HG03097 (cell line): ENCODE measurements around the gene CCDC102A.

Experiments used
- ATAC-seq: cut with Tn5 transposase; IDR thresholded peaks from one replicate; pipeline ENCODE4 v1.9.1; 2021; ENCODE audit not compliant: unreplicated experiment, low FRiP score

Gene CCDC102A

DNA sequence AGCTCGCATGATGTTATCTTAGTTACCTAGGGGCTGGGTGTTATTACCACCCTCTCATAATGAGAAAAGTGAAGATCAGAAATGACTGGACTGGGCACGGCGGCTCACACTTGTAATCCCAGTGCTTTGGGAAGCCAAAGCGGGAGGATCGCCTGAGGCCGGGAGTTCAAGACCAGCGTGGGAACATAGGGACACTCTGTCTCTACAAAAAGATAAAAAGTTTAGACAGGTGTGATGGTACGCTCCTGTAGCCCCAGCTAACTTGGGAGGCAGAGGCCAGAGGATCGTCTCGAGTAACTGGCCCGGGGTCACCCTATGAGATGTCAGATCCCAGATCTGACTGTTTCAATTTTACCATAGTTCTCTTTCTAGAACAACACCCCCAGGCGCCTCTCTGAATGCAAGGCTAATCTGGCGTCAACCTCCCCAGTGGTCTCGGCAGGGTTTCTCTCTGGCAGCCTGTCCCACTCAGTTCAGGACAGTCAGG is 1.9 kb upstream of the CCDC102A start:
- no peak for ATAC-seq

- no peak for ATAC-seq
Observed at GRCh38 chr16:57537581-57538234, 1.3 kb upstream of the CCDC102A start.

GRCh38 chr16:57537194-57537505 is 779 bp upstream of the CCDC102A start:
- ATAC-seq: no peak

DNA sequence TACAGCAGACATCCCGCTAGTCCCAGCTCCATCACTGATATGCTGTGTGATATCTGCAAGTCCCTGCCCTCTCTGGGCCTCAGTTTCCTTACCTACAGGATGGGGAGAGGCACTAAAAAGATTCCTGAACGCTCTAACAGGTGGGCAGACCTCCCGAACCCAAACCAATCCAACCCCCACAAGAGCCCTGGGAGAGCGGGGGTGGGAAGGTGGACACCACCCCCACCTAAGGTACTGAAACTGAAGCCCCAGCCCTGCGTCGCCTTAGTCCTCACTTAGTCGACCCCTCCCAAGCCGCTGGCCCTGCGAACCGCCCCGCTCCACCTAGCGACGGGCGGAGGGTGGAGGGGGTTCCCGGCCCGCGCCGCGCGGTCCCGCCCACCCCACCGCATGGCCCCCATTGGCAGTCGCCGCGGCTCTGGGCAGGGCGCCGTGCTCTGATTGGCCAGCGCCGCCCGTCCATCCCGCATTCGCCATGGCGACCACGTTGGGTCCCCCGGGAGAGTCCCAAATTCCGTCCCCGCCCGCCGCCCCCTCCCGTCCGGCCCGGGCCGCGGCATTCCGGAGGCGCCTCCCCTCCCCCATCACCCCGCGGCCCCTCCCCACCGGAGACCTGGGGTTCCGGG is 578 bp downstream of the CCDC102A start:
- peak; percentile 47 for ATAC-seq

DNA sequence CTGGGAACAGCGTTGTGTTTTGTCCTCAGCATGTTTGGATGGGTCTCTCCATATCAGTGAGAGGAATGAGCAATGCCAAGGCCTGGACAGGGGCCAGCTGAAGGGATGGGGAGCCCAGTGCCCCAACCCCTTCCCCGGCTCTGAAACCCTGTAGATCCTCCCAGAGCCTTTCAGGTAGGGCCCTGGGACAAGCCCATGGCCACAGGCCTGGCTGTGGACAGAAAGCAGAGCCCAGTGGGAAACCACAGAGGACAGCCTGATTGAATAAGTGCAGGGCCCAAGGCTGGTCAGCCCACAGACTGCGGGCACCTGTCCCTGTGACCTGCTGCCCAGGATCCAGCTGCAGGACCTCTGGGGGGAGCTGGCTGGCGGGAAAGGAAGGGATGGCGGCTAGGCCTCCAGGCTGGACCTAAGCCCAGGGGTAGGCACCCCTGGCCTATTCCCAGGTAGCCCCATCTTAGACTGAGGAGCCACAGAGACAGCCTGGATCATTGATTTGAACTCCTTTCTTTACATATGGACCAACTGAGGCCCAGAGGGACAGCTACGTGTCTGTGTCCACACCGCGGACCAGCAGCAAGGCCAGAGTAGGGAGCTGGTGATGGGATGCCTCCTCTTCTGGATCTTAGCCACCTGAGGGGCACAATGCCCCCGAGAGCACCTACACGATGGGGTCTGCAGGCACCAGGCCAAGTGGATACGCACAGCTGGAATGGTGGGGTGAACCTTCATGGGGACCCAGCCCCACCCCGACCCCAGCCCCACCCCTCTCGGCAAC is 1.3 kb downstream of the CCDC102A start:
- ATAC-seq: no peak

GRCh38 chr16:57534337-57534880 is 2.0 kb downstream of the CCDC102A start:
- no peak for ATAC-seq

- no peak for ATAC-seq
Observed at GRCh38 chr16:57533431-57534336, 2.7 kb downstream of the CCDC102A start.

DNA sequence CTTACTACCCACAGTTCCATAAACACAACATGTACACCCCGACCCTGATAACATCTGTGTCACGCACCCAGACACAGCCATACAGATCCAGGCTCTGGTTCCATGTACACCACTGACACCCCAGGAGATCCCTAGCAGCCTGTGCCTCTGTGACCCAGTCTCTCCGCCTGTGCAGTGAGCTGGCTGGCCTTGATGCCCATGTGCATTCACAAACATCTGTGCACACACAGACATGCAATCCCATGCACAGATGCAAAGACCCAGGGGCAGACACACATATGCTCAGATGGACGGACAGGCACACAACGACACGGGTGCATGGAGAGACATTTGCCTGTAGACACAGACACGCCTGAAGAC is 4.1 kb downstream of the CCDC102A start:
- no peak for ATAC-seq

DNA sequence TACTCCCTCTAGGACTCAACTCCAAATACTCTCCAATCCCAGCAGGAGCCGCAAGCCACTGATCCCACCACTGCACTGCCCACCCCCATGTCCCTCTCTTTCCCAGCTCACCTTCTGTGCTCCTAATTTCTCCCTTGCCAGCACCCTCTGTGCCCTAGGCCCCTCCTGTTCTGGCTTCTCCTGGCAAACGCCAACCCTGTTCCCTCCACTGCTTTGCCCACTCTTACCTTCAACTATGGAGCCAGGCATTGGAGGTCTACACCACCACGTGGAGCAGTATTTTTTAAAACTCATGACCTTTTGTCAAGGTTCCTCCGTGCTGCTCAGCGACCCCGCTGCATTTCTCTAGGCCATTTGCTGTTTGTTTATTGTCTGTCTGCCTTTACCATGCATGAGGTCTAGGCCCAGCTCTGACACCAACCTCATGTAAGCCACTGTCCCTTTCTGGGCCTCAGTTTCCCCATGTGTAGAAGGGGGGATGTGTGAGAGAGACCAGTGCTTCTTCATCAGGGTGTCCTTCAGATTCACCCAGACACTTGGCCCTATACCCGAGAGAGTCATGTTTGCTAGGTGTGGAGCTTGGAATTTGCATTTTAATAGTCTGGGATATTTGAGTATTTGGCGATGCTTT is 4.6 kb downstream of the CCDC102A start:
- ATAC-seq: no peak

GRCh38 chr16:57531253-57531575 is 5.2 kb downstream of the CCDC102A start:
- no peak for ATAC-seq

DNA sequence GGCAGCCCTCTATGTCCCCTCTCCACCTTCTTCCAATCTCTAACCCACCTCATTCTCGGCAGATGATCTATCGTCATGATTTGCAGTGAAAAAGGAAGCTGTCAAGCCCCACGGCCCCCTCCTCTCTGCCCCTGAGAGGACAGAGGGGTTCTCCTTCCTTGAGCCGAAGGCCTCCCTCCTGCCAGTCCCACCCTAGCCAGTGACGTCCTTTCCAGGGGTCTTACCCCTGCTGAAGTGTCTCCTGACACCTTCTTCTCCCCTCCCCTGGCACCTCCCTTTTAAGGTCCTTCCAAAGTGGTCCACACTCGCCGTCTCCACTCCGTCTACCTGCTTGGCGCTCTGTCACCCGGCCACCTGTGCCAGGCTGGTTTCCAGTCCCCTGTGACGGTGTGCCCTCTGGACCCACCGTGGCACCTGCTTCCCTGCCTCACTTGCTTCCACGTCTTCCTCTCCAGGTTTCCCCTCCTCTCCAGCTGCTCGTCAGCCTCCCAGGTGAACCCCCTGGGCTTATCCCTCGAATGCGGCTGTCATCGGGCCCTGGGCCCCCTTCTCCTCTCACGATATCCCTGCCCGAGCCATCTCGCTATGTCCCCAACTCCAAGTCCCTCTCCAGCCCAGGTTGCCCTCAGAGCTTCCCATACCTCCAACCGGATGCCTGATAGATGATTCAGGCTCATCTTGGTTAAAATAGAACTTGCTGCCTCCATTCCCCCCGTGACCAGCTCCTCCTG is 5.7 kb downstream of the CCDC102A start:
- no peak for ATAC-seq

- ATAC-seq: peak; percentile 53
Observed at GRCh38 chr16:57530104-57530521, 6.3 kb downstream of the CCDC102A start.

DNA sequence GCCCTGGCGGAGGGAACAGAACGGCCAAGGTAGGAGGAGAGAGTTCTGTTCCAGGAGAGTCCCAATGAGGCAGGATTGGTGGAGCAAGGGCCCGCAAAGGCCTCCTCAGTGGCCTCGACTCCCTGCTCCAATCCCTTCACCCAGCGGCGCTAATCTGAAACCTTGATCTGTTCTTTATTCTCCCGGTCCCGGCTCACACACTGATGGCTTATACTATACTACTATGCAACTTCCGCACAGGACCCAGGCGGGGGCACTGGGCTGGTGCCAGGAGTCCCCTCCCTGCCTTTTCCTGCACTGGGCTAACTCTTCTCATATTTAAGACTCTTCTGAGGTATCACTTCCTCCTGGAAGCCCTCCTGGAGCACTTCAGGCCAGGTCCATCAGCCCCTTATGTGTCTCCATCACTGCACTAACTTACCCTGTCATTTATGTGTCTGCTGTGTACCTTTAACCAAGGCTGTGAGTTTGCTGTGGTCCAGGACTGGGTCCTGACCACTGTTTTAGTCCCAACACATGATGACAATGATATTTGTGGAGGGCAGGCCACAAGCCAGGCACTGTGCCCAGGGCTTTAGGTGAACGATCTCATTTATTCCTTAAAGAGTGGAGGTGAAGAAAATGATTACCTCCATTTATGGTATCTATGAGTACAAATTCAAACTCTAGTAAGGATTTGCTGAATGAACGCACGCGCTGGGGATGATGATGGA is 6.8 kb downstream of the CCDC102A start:
- ATAC-seq: no peak

DNA sequence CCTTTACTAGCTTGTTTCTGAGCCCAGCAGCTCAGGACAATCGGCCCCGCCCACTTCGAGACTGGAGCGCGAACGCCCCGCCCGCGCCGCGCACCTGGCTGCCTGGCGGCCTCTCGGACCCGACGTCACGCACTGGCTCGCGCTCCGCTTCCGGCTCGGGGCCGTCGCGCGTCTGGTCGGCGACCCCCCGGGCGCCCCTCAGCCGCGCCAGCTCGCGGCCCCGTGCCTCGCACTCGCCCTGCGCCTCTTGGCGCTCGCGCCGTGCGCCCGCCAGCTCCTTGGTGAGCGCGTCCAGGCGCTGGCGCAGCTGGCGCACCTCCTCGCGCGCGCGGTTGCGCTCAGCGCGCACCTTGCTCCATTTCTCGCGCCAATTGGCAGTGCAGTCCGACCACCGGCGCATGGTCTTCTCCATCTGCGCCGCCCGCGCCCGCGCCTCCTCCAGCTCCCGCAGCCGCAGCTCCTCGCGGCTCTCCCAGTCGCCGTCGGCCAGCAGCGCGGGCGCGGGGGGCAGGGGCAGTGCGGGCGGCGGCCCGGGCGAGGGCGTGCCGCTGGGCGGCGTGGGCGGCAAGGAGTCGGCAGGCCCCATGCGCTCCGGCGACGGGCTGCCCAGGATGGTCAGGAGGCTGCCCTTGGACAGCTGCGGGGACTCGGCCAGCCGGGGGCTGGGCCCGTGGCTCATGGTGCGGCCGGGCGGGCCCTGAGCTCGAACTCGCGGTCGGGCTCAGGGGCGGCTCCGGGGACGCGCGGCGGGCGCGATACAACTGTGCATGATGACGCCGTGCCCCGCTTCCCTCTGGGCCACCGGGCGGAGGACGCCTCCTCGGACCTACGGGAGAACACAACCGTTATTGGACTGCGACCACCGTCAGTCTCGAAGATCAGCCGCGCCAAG is 7.6 kb downstream of the CCDC102A start:
- no peak for ATAC-seq

DNA sequence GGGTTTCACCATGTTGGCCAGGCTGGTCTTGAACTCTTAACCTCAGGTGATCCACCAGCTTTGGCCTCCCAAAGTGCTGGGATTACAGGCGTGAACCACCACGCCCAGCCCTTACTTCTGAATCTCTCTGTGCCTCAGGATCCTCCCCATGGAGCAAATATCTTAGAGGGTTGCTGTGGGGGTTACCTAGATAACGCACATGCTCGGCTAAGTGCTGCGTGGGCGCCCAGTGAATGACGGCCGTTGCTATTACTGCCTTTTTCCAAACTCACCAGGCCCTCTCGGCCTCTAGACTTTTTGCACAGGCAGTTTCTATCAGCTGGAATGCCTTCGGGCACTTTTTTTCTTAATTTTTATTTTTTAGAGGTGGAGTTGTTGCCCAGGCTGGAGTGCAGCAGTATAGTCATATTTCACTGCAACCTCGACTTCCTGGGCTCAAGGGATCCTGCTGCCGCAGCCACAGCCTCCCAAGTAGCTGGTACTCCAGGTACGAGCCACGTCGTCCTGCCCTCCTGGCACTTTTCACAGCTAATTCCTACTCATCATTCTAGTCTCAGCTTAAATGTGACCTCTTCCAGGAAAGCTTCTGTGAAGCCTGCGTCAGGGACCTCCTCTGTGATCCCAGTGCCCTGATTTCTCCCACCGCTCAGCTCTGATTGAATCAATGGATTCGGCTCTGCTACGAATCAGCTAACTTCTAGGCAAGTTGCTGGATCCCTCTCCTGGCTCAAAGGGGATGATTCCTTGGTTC is 8.6 kb downstream of the CCDC102A start:
- ATAC-seq: no peak

DNA sequence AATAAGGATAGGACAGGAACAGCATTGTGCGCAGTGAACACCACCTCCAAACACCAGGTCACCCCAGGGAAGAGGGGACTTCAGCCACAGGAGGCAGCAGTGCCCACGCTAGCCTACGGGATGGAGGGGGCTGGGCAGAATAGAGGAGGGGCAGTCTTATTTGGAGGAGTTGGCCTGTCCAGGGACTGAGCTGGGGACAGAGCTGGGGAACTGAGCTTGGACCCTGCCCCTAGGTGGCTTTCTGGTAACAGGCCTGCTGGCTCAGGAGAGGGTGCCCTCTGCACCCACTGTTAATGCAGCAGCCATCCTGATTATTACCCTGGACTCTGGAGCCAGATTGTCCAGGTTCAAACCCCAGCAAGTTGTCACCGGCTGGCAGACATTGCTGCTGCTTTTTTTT is 9.3 kb downstream of the CCDC102A start:
- no peak for ATAC-seq

- ATAC-seq: no peak
Observed at GRCh38 chr16:57526498-57526897, 9.9 kb downstream of the CCDC102A start.
